Activated CD8-positive, alpha-beta T cell treated with anti-CD3 and anti-CD28 coated beads for 36 hours (primary cell): ENCODE measurements around the gene ZNF280D. TPM values are rescaled to one million over a fixed set of nuclear protein-coding genes. Genes with fewer than 3 reads are reported as not detected.

Source experiments
- ATAC-seq: fragments of 200-7000 bp; cut with Tn5 transposase; one replicate; pipeline ENCODE4 v1.10.0; 2021; ENCODE audit warnings: mild to moderate bottlenecking, moderate library complexity
- CTCF ChIA-PET: fragments of 350-600 bp; sonication (Branson Sonifier 250); formaldehyde crosslinking; loops from one replicate; lab custom pipeline; 2021; ENCODE audit warnings: antibody characterized with exemption; lab: Charles Lee
- POLR2A ChIA-PET: fragments of 350-600 bp; sonication (Branson Sonifier 250); formaldehyde crosslinking; loops from one replicate; lab custom pipeline; 2021; ENCODE audit warnings: antibody characterized with exemption; lab: Charles Lee
- DNase-seq: peaks from one replicate; pipeline ENCODE4 v3.0.0-alpha.2; 2020
- H3K27ac Mint-ChIP-seq: one replicate; pipeline ENCODE4 v1.8.0; 2021; ENCODE audit warnings: mild to moderate bottlenecking, mixed read lengths
- H3K27me3 Mint-ChIP-seq: one replicate; pipeline ENCODE4 v1.8.0; 2021; ENCODE audit warnings: mixed read lengths
- H3K36me3 Mint-ChIP-seq: one replicate; pipeline ENCODE4 v1.8.0; 2021; ENCODE audit warnings: low read depth, mixed read lengths
- H3K4me1 Mint-ChIP-seq: one replicate; pipeline ENCODE4 v1.8.0; 2021; ENCODE audit warnings: low read depth, mixed read lengths
- H3K4me3 Mint-ChIP-seq: one replicate; pipeline ENCODE4 v1.8.0; 2021; ENCODE audit warnings: mild to moderate bottlenecking, moderate library complexity, mixed read lengths
- H3K9me3 Mint-ChIP-seq: one replicate; pipeline ENCODE4 v1.8.0; 2021; ENCODE audit warnings: mixed read lengths
- CTCF ChIP-seq: fragments of 200-600 bp; IDR thresholded peaks from one replicate; pipeline ENCODE4 v1.8.0; 2022; ENCODE audit warnings: antibody characterized with exemption, mild to moderate bottlenecking
- intact Hi-C: fragments of 100-400 bp; cut with micrococcal nuclease; formaldehyde crosslinking; loops from one replicate; pipeline ENCODE4 v1.10.0; 2022
- total RNA-seq, 2 experiments: library from RNA; stranded (reverse); gene quantifications; one replicate each; pipeline ENCODE4 v1.2.3, GENCODE V29; 2021

ZNF280D gene
- total RNA-seq, 2 experiments from 2014 or later = 16.2 to 17.0 TPM

DNA sequence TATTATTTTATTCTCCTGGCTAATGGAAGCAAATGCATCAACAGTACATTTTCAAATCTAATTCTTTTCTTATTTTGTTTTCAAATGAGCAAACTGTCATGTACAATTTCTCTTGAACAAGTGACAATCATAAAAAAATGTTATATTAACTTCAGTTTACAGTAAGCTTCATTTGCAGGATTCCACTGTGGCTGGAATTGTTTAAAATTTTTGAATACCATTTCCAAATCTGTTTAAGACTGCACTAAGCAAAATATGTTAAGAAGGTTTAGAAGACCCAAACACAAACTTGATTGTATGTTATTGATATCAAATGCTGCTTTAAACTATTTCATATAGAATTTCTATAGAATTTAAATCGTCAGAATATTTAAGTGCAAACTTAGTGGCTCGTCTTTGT, 92.8 kb downstream of the ZNF280D start:
- intact Hi-C loops = no loop called here
- CTCF ChIA-PET = interaction anchor here (0.8 kb wide), 1 partner anchor 149 kb away, joined by 3 read pairs; no protein-coding TSS in a partner anchor
- no peaks in the 10 kb centered on the region for H3K36me3 Mint-ChIP-seq
- no peak for ATAC-seq
- DNase-seq = no peak
- H3K4me1 Mint-ChIP-seq = no peaks in the 10 kb centered on the region
- no peaks in the 10 kb centered on the region for H3K9me3 Mint-ChIP-seq
- POLR2A ChIA-PET = no interaction called here
- no peak overlapping the region for H3K4me3 Mint-ChIP-seq
- no peak for TF ChIP-seq CTCF
- H3K27ac Mint-ChIP-seq = no peak overlapping the region
- H3K27me3 Mint-ChIP-seq = no peaks in the 10 kb centered on the region

- no peaks in the 10 kb centered on the region for H3K9me3 Mint-ChIP-seq
- POLR2A ChIA-PET = no interaction called here
- intact Hi-C loops = no loop called here
- DNase-seq (no peak), ATAC-seq (no peak)
- H3K27me3 Mint-ChIP-seq = no peaks in the 10 kb centered on the region
- no peak overlapping the region for H3K27ac Mint-ChIP-seq
- CTCF ChIA-PET = interaction anchor here (0.8 kb wide), 1 partner anchor 149 kb away, joined by 3 read pairs; no protein-coding TSS in a partner anchor
- H3K4me1 Mint-ChIP-seq = no peaks in the 10 kb centered on the region
- H3K4me3 Mint-ChIP-seq = no peak overlapping the region
- no peaks in the 10 kb centered on the region for H3K36me3 Mint-ChIP-seq
- TF ChIP-seq CTCF = no peak
Observed at GRCh38 chr15:56640127-56640526, 93.2 kb downstream of the ZNF280D start.

GRCh38 chr15:56639631-56640030, 93.7 kb downstream of the ZNF280D start:
- DNase-seq (no peak), ATAC-seq (no peak)
- TF ChIP-seq CTCF = no peak
- Mint-ChIP-seq H3K27ac (no peak overlapping the region), H3K9me3 (no peaks in the 10 kb centered on the region), H3K27me3 (no peaks in the 10 kb centered on the region), H3K36me3 (no peaks in the 10 kb centered on the region), H3K4me3 (no peak overlapping the region), H3K4me1 (no peaks in the 10 kb centered on the region)
- ChIA-PET POLR2A (no interaction called here), CTCF (interaction anchor here (0.8 kb wide), 1 partner anchor 149 kb away, joined by 3 read pairs; no protein-coding TSS in a partner anchor)
- intact Hi-C loops = no loop called here

DNA sequence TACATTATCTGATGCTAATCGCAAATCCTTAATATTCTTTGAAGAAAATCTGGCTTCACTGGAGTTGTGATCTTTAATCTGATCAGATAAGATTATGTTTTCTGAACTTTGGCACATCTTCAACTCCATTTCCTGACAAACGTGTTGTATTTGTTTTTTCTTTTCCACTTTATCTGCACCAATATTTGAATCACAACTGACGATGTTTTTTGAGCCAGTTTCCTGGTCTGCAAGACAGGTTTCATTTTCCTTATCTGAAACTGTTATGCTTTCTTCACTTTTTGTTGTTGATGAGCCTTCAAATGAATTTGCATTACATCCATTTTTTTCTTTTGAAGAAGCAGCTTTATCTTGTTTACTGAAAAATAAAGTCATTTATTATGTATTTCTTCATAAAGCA, 101.5 kb downstream of the ZNF280D start:
- no peak for ATAC-seq
- H3K36me3 Mint-ChIP-seq = peaks cover 7% of the 10 kb centered on the region
- H3K27me3 Mint-ChIP-seq = no peaks in the 10 kb centered on the region
- intact Hi-C loops = no loop called here
- ChIA-PET CTCF (no interaction called here), POLR2A (no interaction called here)
- DNase-seq = no peak
- H3K9me3 Mint-ChIP-seq = no peaks in the 10 kb centered on the region
- no peak overlapping the region for H3K4me3 Mint-ChIP-seq
- peaks cover 4% of the 10 kb centered on the region for H3K4me1 Mint-ChIP-seq
- no peak for TF ChIP-seq CTCF
- H3K27ac Mint-ChIP-seq = peak overlapping the region; percentile 2

GRCh38 chr15:56628893-56629532, 104.3 kb downstream of the ZNF280D start:
- Mint-ChIP-seq H3K36me3 (peaks cover 7% of the 10 kb centered on the region), H3K4me3 (no peak overlapping the region), H3K27ac (no peak overlapping the region), H3K4me1 (peaks cover 4% of the 10 kb centered on the region), H3K27me3 (no peaks in the 10 kb centered on the region), H3K9me3 (no peaks in the 10 kb centered on the region)
- CTCF ChIA-PET = no interaction called here
- no peak for DNase-seq
- no peak for TF ChIP-seq CTCF
- intact Hi-C loops = no loop called here
- POLR2A ChIA-PET = no interaction called here
- ATAC-seq = no peak
